ENCODE measurements around the gene ENAM.
"Not testable (repeated sequence)": the region's sequence is repeated elsewhere in the genome, so short reads cannot be mapped to it uniquely, and the experiment has no call there.

Gene ENAM

DNA sequence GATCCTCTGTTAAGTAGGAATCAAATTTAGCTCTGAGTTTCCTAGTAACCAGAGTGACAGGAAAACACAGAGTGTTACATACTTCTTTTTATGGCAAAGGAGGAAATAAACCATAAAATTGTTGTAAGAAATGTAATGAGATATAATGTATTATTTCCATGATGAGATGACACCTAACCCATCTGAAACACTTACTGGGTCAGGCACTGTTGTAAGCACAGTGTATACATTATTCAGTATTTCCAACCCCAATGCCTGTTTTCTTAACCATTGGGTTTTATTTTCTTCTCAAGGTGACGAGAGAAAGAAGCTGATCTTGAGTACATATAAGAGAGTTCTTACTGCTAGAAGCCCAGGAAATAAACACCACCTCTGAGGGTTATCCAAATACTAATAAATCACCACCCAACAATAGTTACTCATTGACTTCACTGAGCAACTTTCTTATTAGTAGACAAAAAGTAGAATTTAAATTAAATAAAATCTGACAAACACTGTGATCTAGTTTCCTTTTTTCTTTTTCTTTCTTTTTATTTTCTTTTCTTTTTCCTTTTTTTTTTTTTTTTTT is 4.2 kb upstream of the ENAM start:
- DNase-seq (ENCODE audit: low read depth in 2 of 2) = no peak

DNA sequence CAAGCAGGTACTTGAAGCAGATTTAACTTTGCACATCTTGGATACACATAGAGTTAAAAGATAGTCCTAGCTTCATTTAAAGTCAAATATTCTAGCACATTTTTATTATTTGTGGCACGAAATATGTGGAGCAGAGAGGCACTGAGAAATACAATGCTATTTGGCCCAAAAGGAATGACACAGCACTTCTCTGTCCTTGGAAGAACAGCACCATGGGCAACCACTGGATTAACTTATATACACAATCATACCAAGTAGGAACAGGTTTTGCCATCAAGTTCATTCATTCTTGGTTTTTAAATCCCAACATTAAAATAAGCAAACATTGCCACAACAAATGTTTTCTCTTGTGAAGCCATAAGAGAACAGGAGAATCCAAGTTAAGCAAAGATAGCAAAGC is 924 bp upstream of the ENAM start:
- no peak for DNase-seq (ENCODE audit: low read depth in 2 of 2)

DNA sequence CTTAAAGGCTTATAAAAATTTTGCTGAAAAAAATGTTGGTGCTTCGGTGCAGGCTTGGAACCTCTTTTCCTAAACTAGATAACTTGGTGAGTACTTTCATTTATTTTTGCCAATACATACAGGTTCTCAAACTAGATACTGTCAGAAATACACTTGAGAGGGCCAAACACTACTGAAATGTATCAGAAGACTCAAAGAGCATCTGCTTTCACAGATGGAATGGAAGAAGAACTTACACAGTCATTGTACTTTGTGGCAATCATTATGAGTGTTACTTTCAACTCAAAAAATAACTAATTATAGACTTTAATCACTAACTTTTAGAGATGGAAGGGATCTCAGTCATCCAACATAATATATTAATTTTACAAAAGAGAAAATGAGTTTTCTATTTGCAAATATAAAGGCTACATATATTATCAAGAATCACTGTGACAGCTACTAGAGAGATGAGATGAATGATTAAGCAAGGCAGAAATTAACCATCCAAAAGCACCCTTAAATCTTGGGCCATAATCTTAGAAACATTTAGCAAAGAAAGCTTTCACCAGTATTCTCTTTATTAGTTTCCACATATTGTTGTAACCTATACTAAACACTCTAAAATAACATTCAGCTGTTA is 1.0 kb downstream of the ENAM start:
- no peak for DNase-seq (ENCODE audit: low read depth in 2 of 2)

DNA sequence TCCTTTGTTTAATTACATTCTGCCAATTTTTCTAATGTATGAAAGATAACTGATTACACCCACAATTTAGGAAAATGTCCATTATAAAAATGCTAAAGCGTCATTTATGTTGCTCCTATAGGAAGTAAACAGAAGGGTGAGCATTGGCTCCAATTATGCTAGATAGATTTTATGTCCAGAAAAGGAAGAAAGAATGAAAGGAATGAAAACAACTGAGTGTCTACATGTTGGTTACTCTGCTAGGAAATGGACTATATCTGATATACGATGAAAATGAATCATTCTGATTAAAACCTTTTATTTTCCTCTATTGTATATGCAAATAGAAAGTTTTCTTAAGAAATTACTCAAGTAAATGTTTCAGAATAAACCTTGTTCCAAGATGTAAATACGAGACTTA is 1.6 kb downstream of the ENAM start:
- no peak for DNase-seq (ENCODE audit: low read depth in 2 of 2)

DNA sequence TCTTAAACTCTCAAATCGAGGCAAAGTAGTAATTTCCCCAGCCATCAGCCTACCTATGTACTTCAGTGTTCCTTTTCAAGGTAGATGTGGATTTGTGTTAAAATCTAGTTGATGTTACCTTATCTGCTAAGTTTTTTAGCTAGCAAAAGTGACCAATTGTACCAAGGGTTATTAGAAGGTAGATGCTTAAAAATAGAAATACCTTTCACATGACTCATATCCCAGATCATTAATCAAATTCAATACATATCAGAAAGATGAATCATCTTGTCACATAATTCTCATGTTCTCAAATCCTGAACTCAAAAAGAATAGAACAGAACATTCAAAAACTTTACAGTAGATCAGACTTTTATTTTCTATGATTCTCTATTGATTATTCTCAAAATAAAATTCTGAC is 3.5 kb downstream of the ENAM start:
- peak; percentile 6 to 15 for DNase-seq (ENCODE audit: low read depth in 2 of 2)

DNA sequence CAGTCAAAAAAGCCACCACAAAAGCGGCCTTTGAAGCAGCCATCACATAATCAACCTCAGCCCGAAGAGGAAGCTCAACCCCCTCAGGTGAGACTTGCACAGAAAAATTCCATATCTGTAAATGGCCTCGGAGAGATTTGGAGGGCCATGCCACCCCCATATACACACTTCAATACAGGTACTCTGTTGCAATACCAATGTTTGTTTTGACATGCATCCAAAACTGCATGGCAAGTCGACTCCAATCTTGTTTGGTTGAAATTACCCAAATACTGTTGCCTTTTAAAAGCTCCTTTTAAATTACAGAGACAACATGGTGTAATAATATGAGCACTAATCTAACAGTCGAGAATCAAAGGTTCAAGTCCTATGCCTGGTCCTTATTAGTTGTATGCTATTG is 5.9 kb downstream of the ENAM start:
- DNase-seq (ENCODE audit: low read depth in 2 of 2) = no peak

DNA sequence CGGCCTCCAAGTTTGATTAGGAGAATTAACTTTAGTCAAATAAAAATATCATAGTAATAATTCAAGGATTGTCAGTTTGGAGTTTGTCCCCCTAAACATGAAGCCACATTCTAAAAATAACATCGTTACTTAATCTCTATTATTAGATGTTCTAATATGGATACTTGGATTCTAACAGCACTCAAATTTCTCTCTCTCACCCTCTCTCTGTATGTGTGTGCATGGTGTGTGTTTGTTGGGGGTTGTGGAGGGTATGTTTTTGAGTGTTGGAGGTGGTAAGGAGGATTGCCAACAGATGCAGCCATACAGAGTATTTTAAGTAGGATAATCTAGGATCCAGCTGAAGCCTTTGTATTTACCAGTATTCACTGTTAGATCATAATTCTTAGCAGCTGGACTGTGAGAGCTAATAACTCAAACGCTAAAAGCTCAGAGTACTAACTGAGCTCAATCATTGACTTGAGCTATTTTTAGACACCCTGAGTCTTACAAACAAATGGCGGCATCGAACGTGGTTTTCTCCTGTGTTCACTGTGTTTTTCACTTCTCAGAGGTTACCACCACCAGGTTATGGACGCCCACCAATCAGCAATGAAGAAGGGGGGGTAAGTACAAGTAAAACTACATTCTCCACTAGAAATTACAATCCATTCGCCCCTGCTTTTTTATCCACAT is 8.8 kb downstream of the ENAM start:
- peak in 1 of 2 experiments; percentile 19 for DNase-seq (ENCODE audit: low read depth in 2 of 2)

DNA sequence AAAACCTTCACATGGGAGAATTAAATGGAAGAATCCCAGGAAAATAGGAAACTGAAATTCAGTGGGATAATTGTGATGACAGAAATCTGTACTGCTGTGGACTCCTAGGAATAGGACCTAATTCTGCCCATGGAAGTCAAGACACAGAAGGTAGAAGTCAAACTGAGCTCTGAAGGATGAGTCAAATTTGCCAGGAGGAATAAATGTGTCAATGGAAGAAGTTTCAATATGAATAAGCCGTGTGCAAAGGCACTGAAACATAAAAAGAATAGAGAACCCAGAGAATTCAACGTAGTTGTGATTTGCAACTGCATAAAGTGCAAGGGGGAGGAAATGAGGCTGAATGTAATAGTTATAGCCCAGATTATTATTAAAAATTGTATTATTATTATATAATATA is 11.6 kb downstream of the ENAM start:
- DNase-seq (ENCODE audit: low read depth in 2 of 2) = no peak

DNA sequence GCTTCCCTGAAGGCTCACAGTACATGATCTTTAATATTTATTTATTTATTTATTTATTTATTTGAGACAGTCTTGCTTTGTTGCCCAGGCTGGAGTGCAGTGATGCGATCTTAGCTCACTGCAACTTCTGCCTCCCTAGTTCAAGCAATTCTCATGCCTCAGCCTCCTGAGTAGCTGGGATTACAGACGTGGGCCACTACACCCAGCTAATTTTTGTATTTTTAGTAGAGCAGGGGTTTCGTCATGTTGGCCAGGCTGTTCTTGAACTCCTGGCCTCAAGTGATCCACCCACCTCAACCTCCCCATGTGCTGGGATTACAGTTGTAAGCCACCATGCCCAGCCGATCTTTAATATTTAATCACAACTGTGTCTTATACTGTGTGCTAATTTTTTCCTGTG is 22.2 kb downstream of the ENAM start:
- DNase-seq (ENCODE audit: low read depth in 2 of 2) = not testable (repeated sequence)

DNA sequence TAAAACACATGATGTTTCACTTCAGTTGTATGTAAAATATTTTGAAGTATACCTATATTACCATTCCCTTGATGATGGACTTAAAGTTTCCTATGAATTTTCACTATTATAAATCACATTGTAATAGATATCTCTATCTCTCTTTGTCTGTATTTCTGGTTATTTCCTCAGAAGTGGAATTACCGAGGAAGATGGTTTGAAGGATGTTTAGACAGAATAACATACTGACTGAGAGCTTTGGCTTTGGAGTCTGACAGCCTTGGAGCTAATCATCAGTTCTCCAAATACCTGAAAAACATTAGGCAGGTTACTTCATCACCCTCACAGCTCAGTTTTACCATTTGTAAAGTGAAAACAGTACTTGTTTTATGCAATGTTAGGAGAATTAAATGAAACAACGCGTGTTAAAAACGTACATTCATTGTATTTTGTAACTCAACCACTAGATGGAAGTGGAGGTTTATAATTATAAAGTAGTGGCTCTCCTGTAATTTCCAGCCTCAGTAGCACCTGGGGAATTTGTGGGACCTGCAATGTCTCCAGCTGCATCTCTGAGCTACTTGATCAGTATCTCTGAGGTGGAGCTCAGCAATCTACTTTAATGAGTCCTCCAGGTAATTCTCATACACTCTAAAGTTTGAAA is 23.4 kb downstream of the ENAM start:
- DNase-seq (ENCODE audit: low read depth in 2 of 2) = no peak

DNA sequence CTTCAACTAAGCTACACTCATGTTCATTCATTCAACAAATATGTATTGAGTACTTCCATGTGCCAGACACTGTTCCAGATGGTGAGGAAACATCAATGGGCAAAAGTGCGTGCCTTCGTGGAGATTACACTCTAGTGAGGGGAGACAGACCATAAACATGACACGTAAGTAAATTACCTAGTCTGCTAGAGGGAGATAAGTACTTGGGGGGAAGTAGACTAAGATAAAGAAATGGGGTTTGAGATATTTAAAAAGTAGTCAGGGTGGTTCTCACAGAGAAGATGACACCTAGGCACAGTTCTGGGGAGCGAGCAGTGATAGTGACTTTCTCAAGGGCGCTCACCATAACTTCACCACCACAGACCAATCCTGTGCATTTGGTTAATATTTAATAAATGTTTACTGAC is 26.1 kb downstream of the ENAM start:
- no peak for DNase-seq (ENCODE audit: low read depth in 2 of 2)

DNA sequence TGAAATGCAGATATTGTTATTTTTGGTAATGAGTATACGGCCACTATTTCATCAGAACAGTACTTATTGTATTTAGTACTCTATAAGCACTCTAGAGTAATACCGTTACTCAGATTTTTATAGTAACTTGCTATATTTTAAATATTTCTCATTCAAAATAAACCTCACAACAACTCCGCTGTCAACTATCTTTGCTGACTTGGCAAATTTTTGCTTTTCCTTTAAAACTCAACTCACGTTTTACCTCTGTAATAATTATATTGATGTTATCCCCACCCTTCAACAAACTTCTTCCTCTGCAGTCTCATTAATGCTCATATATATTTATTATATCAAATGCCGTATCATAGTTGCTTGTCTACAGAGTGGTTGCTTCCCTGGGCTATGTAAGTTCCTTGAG is 28.8 kb downstream of the ENAM start:
- no peak for DNase-seq (ENCODE audit: low read depth in 2 of 2)

DNA sequence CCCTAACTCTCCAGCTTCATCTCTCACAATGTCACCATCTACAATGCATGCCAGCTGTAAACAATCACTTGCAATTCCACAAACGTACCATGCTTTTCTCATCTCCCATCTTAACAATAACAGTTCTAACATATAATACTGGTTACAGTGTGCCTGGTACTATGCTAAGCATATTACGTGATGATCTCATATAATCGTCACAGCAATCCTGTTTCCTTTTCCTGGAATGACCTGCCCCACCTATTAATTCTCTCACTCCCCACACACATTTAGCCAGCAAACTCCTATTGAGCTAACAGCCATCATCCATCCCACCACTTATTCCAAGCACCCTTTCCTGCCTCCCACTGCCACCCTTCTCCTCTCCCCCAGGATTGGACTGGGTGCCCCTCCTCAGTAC is 29.9 kb downstream of the ENAM start:
- DNase-seq (ENCODE audit: low read depth in 2 of 2) = no peak

DNA sequence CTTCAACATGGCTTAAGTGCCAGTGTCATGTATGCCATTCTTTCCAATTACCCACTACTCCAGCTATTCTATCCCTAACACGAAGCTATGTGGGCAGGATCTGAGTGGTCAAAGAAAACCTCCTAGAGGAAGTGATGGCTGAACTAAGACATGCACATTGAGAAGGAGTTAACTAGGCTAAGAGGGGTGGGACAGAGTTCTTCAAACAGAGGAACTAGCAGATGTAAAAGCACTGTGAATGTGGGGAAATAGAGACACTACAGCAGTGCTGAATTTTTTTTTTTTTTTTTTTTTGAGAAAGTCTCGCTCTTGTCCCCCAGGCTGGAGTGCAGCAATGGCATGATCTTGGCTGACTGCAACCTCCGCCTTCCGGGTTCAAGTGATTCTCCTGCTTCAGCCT is 31.6 kb downstream of the ENAM start:
- DNase-seq (ENCODE audit: low read depth in 2 of 2) = no peak

DNA sequence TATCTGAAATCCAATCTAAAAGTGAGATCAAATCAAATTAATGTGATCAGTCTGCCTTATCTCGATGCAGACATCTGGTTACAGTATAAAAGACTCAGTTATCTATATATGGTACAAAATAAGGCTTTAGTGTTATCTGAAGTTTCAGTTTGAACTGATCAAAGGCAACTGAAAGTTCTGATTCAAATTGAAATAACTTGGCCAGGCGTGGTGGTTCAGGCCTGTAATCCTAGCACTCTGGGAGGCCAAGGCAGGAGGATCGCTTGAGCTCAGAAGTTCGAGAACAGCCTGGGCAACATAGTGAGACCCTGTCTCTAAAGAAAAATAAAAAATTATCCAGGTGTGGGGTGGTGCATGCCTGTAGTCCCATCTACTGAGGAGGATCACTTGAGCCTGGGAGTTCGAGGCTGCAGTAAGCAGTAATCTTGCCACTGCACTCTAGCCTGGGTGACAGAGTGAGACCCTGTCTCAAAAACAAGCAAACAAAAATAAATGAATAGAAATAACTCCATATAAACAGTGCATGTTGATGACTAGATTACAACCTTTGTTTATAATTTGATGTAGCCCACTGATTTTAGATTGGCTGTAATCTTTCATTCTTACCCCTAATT is 32.9 kb downstream of the ENAM start:
- DNase-seq (ENCODE audit: low read depth in 2 of 2) = not testable (repeated sequence)

DNA sequence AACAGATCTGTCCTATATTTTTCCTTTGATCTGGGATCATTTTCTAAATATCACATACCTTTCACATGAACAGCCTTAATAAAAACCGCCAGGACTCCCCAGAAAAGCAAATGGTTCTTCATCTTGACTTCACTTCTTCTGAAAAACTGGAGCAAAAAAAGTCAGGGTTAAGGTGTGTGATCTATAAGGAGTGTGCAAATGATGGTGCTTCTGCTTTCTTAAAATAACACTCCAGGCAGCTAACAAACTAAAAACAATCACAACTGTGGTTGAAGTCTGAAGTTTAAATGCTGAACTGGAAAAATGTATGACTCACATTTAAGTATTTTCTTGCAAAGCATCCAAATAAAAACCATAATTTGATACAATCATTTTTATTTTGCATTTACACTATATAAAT is 37.8 kb downstream of the ENAM start, which contains the start of gene JCHAIN:
JCHAIN (minus strand) TSS at position 140 of the 400 bp plus-strand sequence; CDS start at position 122, 18 bp downstream.
- DNase-seq (ENCODE audit: low read depth in 2 of 2) = no peak

DNA sequence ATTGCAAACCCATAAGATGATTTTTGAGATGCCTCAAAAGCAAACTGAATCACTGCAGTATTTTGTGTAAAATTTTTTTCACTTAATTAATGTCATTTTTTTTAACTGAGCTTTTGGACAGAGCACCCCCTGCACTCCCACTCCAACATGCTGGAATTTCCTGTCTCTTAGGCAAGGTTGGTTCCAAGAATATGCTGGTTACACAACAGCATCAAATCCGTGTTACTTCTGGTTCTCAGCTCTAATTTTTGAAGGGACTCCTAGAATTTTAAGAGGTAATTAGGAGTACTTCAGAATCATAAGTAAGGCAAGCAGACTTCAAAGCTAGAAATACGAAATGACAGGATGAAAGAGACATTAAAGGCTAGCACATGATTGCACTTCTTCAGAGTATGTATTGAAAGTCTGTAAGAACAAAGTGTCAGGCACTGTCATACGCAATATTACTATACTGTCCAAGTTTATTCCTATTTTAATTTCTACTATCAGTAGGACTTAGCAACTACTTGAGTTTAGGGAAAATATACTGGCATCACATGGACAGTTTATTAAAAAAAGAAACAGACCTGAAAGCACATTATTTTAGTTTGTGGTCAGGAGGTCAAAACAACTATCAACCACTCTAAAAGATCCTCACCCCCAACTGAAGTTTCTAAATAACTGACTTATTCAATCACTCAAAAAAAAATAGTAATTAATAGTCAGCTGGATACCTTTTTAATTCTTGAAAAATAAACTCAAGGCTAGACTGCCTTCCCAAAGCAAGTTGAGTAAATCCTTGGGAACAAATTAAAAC is 39.4 kb downstream of the ENAM start:
- DNase-seq (ENCODE audit: low read depth in 2 of 2) = no peak

DNA sequence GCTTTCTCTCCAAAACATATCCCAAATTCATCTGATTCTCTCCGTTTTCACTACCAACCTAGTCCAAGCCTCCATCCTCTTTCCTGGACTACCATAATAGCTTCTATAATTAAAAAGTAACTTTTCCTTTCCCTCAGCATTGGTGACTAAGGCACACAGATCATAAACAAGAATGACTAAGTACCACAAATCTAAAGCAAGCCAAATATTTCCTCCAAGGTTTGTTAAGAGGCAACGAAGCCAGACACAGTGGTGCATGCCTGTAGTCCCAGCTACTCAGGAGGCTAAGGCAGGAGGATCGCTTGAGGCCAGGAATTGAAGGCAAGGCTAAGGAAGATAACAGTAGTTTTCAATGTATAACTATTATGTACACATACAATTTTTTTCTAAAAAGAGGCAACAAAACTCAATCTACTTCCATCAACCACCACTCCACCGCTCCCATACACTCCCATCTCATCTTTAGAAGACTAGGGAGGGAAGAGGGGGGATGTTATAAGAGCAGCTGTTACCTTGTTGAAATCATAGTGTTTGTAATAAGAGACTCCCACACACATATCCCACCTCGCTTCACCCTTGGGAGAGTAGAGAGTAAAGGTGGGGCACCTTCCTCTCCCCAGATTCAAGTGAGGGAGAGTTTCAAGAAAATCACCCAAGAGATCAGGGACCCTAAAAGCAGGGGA is 41.9 kb downstream of the ENAM start:
- no peak for DNase-seq (ENCODE audit: low read depth in 2 of 2)

DNA sequence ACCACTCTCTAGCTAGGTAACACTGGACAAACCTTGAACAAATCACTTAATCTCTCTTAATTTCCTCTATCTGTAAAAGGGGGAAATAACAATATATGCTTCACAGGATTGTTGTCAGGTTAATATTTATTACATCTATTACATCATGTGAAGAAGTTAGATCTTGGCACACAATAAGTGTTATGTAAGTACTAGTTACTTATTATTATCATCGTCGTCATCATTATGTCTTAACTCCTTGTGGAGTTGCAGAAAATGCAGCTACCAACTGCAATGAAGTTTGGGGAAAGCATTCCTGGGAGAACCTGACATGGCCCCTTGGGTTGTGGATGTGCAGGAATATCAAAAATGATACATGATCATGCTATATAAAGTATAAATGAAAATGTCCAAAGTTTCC is 42.5 kb downstream of the ENAM start:
- no peak for DNase-seq (ENCODE audit: low read depth in 2 of 2)

DNA sequence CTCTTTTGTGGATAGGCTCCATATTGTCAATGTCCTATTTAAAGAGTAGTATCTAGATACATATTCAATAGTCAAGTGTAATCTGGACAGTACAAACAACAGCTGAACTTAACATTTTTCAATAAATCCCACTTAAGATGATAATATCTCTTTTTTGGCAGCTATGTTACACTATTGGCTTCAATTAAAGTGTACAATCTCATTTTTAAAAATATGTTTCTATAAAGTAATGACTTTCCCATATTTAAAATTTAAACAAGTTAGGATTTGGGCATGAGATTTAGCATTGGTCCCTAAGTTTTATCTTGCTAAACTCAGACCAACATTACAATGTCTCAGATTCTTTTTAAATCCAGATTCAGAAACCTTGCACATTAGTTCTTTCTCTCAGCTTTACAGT is 45.6 kb downstream of the ENAM start:
- DNase-seq (ENCODE audit: low read depth in 2 of 2) = no peak

DNA sequence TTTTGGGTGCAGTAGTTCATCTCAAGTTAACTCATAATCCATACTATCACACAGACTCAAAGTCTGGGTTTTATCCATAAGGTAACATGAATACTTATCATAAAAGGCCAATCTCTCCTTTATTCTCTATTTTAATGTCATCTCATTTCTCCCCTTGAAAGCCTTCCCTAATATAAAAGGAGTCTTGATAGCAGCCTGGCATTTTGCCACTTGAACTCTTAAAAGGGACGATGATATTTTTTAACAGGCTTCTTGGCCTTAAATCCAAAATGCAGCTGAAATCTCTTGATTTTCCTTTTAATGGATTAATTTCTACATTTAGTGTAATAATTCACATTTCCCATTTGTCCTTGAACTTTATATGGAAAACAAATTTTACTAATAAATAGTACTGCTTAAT is 46.2 kb downstream of the ENAM start:
- DNase-seq (ENCODE audit: low read depth in 2 of 2) = no peak

Data from fibroblast of skin of left biceps (primary cell).